GM21576 (cell line): ENCODE measurements around the gene FBP2.

ENCODE experiments used
- ATAC-seq: cut with Tn5 transposase; IDR thresholded peaks from one replicate; pipeline ENCODE4 v1.9.1; 2021; ENCODE audit warnings: mild to moderate bottlenecking, moderate library complexity; ENCODE audit not compliant: unreplicated experiment

The FBP2 gene

GRCh38 chr9:94593459-94594345 is at the start of gene FBP2:
Gene FBP2 (minus strand): TSS chr9:94593824. CDS start chr9:94593726, 98 bp downstream.
- no peak for ATAC-seq

DNA sequence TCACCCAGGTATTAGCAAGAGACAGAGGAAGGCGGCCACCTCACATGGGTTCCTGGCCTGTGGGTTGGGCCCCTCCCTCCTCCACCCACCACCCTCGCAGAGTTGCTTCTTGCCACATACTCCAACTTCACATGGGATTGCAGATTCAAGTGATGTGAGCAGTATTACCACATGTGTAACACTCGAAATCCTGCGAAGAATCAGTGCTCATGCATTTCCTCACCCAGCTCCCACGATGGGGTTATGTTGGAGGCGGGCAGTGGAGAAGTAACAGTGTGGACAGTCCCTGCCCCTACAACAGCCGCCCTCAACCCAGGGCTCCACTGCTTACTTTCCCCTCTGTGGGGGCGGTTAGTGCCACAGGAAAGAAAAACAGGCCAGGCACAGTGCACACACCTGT is 49.6 kb upstream of the FBP2 start:
- ATAC-seq: no peak

GRCh38 chr9:94642501-94642900 is 48.9 kb upstream of the FBP2 start:
- no peak for ATAC-seq

DNA sequence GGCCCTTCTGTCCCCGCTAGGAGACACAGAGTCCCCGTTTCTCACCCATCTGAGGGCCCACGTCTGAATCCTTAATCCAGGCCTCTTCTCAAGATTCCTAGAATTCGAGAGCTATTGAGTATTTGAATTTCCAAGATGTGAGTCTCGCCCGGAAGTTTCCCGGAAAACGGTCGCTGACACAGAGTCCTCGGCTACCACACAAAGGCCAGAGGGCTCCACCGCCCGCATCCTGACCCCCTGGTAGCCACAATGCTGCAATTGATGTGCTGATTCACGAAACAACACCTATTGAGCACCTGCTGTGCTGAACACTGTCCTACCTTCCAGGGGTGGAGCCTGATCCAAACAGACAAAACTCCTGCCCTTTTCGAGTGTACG is 46.4 kb upstream of the FBP2 start:
- ATAC-seq: no peak

DNA sequence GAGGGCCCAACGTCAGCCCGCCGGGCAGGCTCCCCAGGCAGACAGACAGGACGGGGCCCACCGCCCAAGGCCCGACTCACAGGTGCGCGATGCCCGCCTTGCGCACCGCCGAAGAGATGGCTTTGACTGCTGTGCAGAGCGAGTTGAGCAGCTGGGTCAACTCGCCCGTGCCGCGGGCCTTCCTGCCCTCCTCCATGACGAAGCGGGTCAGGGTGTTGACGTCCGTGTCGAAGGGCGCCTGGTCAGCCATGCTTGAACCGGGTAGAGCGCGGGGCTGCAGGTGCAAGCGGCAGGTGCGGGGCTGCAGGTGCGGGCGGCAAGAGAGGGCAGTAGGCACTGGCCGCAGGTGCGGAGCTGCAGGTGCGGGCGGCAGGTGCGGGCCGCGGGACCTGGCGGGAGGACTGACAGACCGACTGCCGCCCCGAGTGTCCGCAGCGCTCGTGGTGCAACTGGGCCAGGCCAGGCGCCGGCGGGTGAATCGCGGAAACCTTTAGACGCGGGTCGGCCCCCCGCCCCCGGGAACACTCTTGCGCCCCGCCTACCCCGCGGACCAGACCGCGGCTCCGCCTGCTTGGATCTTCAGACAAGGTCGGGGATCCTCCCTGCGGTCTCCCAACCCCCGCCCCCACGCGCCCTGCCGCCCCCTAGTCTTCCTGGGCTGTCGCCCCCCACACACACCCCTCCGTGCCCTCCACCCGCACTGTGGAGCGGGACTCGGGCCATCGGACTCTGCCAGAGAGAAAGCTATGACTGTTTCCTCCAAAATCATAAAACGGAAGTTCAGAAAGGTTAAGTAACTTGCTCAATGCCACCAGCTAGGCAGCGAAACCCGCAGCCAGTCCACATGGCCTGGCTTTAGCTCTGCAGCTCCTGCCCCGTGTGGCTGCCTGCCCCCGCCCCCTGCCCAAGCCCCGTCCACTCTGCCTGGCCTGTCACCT is 45.7 kb upstream of the FBP2 start, which contains the start of gene FBP1:
Gene FBP1, minus strand, starts transcription at position 458 of the 938 bp plus-strand sequence. Its CDS starts 208 bp downstream, at position 250.
- peak; percentile 50 for ATAC-seq

GRCh38 chr9:94638335-94639060 is 44.9 kb upstream of the FBP2 start:
- ATAC-seq: no peak

- ATAC-seq: no peak
Observed at GRCh38 chr9:94632737-94633136, 39.1 kb upstream of the FBP2 start.

GRCh38 chr9:94631599-94631998 is 38.0 kb upstream of the FBP2 start:
- no peak for ATAC-seq

DNA sequence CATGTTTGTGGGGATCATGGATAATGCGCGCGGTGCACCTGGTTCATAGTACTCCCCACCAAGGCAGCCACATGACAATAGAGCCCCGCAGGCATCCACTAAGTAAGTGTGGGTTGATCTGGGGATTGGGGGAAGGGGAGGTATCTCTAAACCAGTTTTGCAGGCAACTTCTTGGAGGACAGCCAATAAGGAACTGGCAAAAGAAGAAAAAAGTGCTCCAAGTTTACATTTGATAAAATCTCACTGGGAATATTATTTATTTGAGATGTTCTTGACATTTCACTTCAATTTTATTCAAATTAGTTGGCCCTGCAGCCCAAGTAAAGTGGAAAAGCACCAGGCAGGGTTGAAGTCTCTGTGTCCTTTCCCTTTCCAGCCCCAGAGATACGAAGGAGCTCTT is 37.2 kb upstream of the FBP2 start:
- no peak for ATAC-seq

- no peak for ATAC-seq
Observed at GRCh38 chr9:94630281-94630680, 36.7 kb upstream of the FBP2 start.

- ATAC-seq: no peak
Observed at GRCh38 chr9:94627287-94627686, 33.7 kb upstream of the FBP2 start.

DNA sequence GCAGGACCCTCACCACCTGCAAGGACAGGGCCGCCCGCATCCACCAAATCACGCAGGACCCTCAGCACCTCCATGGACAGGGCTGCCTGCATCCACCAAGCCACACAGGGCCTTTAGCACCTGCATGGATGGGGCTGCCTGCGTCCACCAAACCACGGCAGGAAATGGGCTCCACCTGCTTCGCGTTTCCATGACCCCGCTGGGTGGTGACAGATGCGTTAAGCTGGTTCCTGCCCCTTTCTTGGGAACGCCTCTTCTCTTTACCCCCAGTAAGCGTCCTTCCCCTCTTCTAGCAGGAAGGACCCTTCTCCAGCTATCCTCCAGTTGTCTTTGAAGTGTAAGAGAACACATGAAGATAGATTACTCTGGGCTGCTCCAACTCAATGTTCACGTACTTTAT is 32.2 kb upstream of the FBP2 start:
- no peak for ATAC-seq

DNA sequence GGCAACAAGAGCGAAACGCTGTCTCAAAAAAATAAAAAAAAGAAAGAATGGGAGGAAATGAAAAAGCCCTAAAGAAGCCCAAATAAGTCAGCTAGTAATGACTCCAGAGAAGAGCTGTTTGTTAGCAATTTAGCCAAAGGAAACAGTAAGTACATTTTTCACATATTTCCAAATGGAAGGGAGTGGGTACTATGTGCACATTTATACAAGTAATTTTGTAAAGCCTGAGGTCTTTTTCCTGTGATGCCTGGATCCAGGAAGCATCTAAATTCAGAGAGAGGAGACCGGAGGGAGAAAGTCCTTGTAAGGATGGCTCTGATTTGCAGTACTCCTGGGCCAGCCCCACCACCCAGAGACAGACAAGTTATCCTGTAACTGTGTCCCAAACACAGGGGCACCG is 31.0 kb upstream of the FBP2 start:
- ATAC-seq: no peak

DNA sequence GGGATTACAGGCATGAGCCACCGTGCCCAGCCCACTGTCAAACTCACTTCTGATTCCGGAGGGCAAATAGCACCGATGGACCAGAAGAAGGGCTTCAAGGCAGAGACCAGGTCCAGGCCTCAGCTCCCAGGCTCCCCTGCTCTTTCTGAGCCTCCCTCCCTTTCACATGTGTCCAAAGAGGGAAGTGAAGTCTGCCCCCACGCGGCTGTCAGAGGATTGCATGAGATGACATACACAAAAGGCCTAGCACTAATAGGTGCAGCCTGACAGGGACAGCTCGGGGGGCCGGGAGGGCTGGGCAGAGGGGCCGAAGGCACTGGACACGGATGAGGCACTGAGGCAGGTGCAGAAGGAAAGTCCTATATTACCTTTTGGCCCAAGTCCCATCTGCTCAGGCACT is 29.6 kb upstream of the FBP2 start:
- ATAC-seq: no peak

DNA sequence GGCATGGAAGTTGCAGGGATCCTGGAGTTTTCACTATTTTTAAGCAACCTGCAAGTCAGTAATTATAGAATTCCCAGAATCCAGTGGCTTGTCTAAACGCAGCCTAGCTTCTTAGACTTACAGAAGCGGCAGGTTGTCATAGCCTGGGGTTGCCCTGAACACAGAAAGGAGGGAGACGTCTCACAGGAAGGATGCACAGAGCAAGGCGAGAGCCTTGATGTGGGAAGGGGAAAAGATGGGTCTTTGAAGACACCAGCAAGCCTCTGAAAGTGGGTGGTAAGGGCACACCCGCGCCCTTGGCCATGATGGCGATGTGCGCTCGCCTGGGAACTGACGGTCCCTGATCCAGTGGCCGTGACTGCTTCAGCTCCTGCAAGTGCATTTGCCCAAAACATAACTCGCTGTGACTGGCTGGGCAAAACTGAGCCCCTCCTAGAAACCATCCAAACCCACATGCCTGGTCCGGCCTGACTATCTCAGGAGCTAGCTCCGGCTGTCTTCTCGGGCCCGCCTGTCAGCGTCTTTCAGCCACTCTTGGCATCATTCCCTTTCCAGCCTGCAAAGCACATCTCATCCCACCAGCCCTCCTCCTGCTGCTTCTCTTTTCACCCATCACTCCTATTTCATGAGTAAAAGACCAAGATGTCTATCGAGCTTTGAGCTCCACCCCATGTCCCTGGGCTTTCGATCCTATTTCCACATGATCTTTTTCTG is 28.6 kb upstream of the FBP2 start:
- no peak for ATAC-seq

- ATAC-seq: no peak
Observed at GRCh38 chr9:94619026-94619425, 25.4 kb upstream of the FBP2 start.

DNA sequence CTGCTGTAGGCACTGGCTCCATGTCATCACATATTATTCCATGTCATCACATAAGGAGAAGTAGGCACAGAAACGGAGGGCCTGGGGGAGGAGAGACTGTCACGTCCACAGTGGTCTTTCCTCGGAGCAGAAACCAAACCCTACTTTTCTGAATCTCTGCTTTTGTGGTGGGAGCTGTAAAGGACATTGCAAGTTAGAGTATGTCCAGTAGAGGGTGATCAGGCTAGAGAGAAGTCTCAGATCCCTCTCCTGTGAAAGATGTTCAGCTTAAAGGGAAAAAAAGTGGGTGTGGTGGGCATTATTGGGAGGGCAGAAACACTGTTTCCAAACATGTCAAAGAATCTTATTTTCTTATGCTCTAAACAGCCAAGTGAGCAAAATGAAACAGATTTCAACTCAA is 19.4 kb upstream of the FBP2 start:
- ATAC-seq: no peak

GRCh38 chr9:94612071-94612470 is 18.4 kb upstream of the FBP2 start:
- ATAC-seq: no peak

GRCh38 chr9:94611638-94612068 is 18.0 kb upstream of the FBP2 start:
- no peak for ATAC-seq

GRCh38 chr9:94610181-94610606 is 16.6 kb upstream of the FBP2 start:
- ATAC-seq: no peak

- ATAC-seq: no peak
Observed at GRCh38 chr9:94607423-94607691, 13.7 kb upstream of the FBP2 start.
